ENCODE measurements around the gene CD99. TPM values are rescaled to one million over a fixed set of nuclear protein-coding genes. Genes with fewer than 3 reads are reported as not detected.

CD99 gene
- total RNA-seq (641 and 654 TPM in 2 replicates), polyA plus RNA-seq (364 and 474 TPM in 2 replicates), polyA minus RNA-seq (211 and 221 TPM in 2 replicates), Bru-seq, nascent RNA (percentile 92 among the genes with signal in this experiment), BruChase-seq, experiment 1, labeled RNA remaining after a 6-hour chase (percentile 94 among the genes with signal in this experiment), BruChase-seq, experiment 2, labeled RNA remaining after a 2-hour chase (percentile 89 among the genes with signal in this experiment)
- polyA plus RNA-seq (2011; cell fraction: cytosol; rRNA removed) = 464 and 610 TPM in 2 replicates
- 271 and 326 TPM in 2 replicates for polyA plus RNA-seq (2011; cell fraction: nucleus; rRNA removed)
- 519 and 816 TPM in 2 replicates for polyA plus RNA-seq (2012)
- polyA minus RNA-seq (2011; cell fraction: cytosol; rRNA and poly(A)+ RNA removed) = 55.5 TPM
- 67.1 and 74.9 TPM in 2 replicates for polyA minus RNA-seq (2011; cell fraction: nucleus; rRNA and poly(A)+ RNA removed)
- long read RNA-seq, transcript CD99-208 (9 exons, 842 nt) = minor isoform, 12 of 1,905 reads
- long read RNA-seq, transcript CD99-212 (10 exons, 1,089 nt) = minor isoform, 138 of 1,905 reads
- long read RNA-seq, transcript CD99-204 (9 exons, 892 nt) = minor isoform, 23 of 1,905 reads
- long read RNA-seq, transcript CD99-205 (10 exons, 1,291 nt) = major isoform, 1,468 of 1,905 reads
- long read RNA-seq, partial matches to known transcripts = 55 of 1,905 reads
- long read RNA-seq, other reads (novel, unspliced or antisense) = 207 of 1,905 reads

GRCh38 chrX:2690856-2691542 lies at the start of gene CD99:
Gene CD99, plus strand, starts transcription at chrX:2691295. Its CDS starts 66 bp downstream, at chrX:2691361.
- CTCF ChIA-PET = no interaction called here
- POLR2A ChIA-PET = no interaction called here
- Histone ChIP-seq H3K79me2 (ENCODE audit: control insufficient read depth, insufficient read depth, low read length) (peaks cover 46% of the 10 kb centered on the region), H3K9me3 (replicated peaks; ENCODE audit: control insufficient read depth, insufficient read depth, low read length) (no peaks in the 10 kb centered on the region), H3K4me3 (replicated peaks in 1 of 3; ENCODE audit: insufficient read depth in 1 of 3, low read depth in 1 of 3, low read length in 3 of 3) (peak within 1 kb of the TSS; percentile 76 to 100 (median 92)), H2AFZ (ENCODE audit: low read depth, low read length) (peak within 1 kb of the TSS; percentile 39), H3K27me3 (ENCODE audit: control insufficient read depth in 2 of 2, insufficient read depth in 2 of 2, low read length in 2 of 2) (no peaks in the 10 kb centered on the region), H3K4me2 (ENCODE audit: insufficient read depth, low read length) (peak within 1 kb of the TSS; percentile 99), H3K27ac (ENCODE audit: insufficient read depth, low read depth, low read length) (peak within 1 kb of the TSS; percentile 76), H3K9ac (replicated peaks; ENCODE audit: extremely low read depth, insufficient read depth, low read length) (peak within 1 kb of the TSS; percentile 98), H3K36me3 (ENCODE audit: control insufficient read depth in 2 of 2, extremely low read depth in 1 of 2, insufficient read depth in 2 of 2, low read length in 2 of 2) (no peaks in the 10 kb centered on the region), H3K4me1 (ENCODE audit: control insufficient read depth, extremely low read depth, insufficient read depth, low read length) (peaks cover 38% of the 10 kb centered on the region), H3K9me1 (replicated peaks; ENCODE audit: control insufficient read depth, extremely low read depth, insufficient read depth, low read length) (no peaks in the 10 kb centered on the region), H4K20me1 (replicated peaks; ENCODE audit: control insufficient read depth, extremely low read depth, insufficient read depth, low read length) (no peaks in the 10 kb centered on the region)
- FAIRE-seq = peak; percentile 91
- intact Hi-C loops (cut with micrococcal nuclease) (loop anchor here (1.0 to 5.0 kb wide), 3 partner anchors 14 to 1238 kb away; partner anchors contain the start of gene ARSD), dilution Hi-C loops (cut with MboI; ENCODE audit: extremely low pct_ligation_motif_present, low sequenced_read_pairs) (no loop called here)
- DNase-seq (ENCODE audit: low read depth, low spot score) = peak; percentile 91
- no TSS peak for BruUV-seq (replicated peaks)
- TF ChIP-seq MYC (IDR thresholded peaks at IDR 0.05; ENCODE audit: low read depth, low read length) = no peak
- no peak for TF ChIP-seq JUN (IDR thresholded peaks at IDR 0.05; ENCODE audit: borderline replicate concordance, insufficient read depth, insufficient read length, low read depth)
- peak; percentile 84 for TF ChIP-seq POLR2AphosphoS5 (IDR thresholded peaks at IDR 0.05; ENCODE audit: insufficient read depth, low read depth, low read length)
- no peak for TF ChIP-seq FOS (IDR thresholded peaks at IDR 0.05; ENCODE audit: borderline replicate concordance, insufficient read depth, low read length)
- no peak for TF ChIP-seq EZH2 (IDR thresholded peaks at IDR 0.05; ENCODE audit: borderline replicate concordance, low read depth, low read length, severe bottlenecking)
- no peak for TF ChIP-seq CTCF (IDR thresholded peaks at IDR 0.05; ENCODE audit: extremely low read depth in 1 of 2, insufficient read depth in 1 of 2, low read depth in 1 of 2, low read length in 2 of 2)
- no peak for TF ChIP-seq MAX (IDR thresholded peaks at IDR 0.05; ENCODE audit: insufficient read depth, insufficient read length)
- TF ChIP-seq POLR2A (IDR thresholded peaks at IDR 0.05; ENCODE audit: low read depth, low read length) = peak; percentile 72
- no peak for TF ChIP-seq GATA2 (IDR thresholded peaks at IDR 0.05; ENCODE audit: insufficient read depth, insufficient read length, low read depth, low read length)

Measured in endothelial cell of umbilical vein (primary cell).